Liver (tissue), 9 donors: ENCODE measurements around the gene HES5. TPM values are rescaled to one million over a fixed set of nuclear protein-coding genes. Genes with fewer than 3 reads are reported as not detected.

Source experiments
- DNase-seq: peaks from one replicate; pipeline ENCODE4 v3.0.0-alpha.2; 2017; ENCODE audit warnings: low spot score
- H3K27ac ChIP-seq, 2 donors: one replicate each; pipeline ENCODE4 v1.7.0; 2013; ENCODE audit warnings: inconsistent platforms in 2 of 2, low read length in 2 of 2, control low read depth in 1 of 2, low read depth in 1 of 2, mild to moderate bottlenecking in 1 of 2
- H3K27me3 ChIP-seq, 4 donors: one replicate each; pipeline versions ENCODE4 v1.6.1 to v1.7.0; 2013; ENCODE audit warnings: low read length in 3 of 4, inconsistent platforms in 1 of 4, mild to moderate bottlenecking in 1 of 4, moderate library complexity in 1 of 4; ENCODE audit not compliant: control insufficient read depth in 4 of 4, insufficient read depth in 4 of 4
- H3K36me3 ChIP-seq, 4 donors: one replicate each; pipeline versions ENCODE4 v1.6.1 to v1.7.0; 2013; ENCODE audit warnings: low read length in 3 of 4, mild to moderate bottlenecking in 3 of 4, low read depth in 1 of 4, moderate library complexity in 1 of 4; ENCODE audit not compliant: control insufficient read depth in 4 of 4, insufficient read depth in 3 of 4
- H3K4me1 ChIP-seq, 4 donors: one replicate each; pipeline versions ENCODE4 v1.6.1 to v1.7.0; 2013; ENCODE audit warnings: low read length in 3 of 4, mild to moderate bottlenecking in 3 of 4, moderate library complexity in 1 of 4; ENCODE audit not compliant: control insufficient read depth in 4 of 4, insufficient read depth in 4 of 4
- H3K4me3 ChIP-seq, 3 donors: one replicate each; pipeline versions ENCODE4 v1.6.1 to v1.7.0; 2013; ENCODE audit warnings: low read length in 3 of 3, control low read depth in 1 of 3, low read depth in 1 of 3, mild to moderate bottlenecking in 1 of 3
- H3K9ac ChIP-seq, 2 donors: one replicate each; pipeline ENCODE4 v1.7.0; 2013; ENCODE audit warnings: low read length in 2 of 2, mild to moderate bottlenecking in 2 of 2, moderate library complexity in 2 of 2, control low read depth in 1 of 2, low read depth in 1 of 2
- H3K9me3 ChIP-seq, 4 donors: one replicate each; pipeline versions ENCODE4 v1.6.1 to v1.7.0; 2013; ENCODE audit warnings: low read length in 3 of 4; ENCODE audit not compliant: control insufficient read depth in 4 of 4
- EGR1 ChIP-seq, 2 donors: IDR thresholded peaks; 2 replicates each; pipeline ENCODE4 v1.6.1; 2016 to 2018; ENCODE audit warnings: antibody characterized with exemption in 2 of 2, low read depth in 2 of 2
- FOXA1 ChIP-seq: IDR thresholded peaks from 2 replicates; pipeline ENCODE4 v1.6.1; 2016; ENCODE audit warnings: antibody characterized with exemption
- FOXA2 ChIP-seq: IDR thresholded peaks from 2 replicates; pipeline ENCODE4 v1.6.1; 2016; ENCODE audit warnings: antibody characterized with exemption
- GABPA ChIP-seq, 2 donors: IDR thresholded peaks in 1 of 2; conservative IDR thresholded peaks in 1 of 2; 2 replicates each; pipeline ENCODE4 v1.6.1; 2016; ENCODE audit warnings: antibody characterized with exemption in 2 of 2, mild to moderate bottlenecking in 1 of 2, moderate library complexity in 1 of 2
- HNF4A ChIP-seq, 2 donors: conservative IDR thresholded peaks; 2 replicates each; pipeline ENCODE4 v1.6.1; 2016; ENCODE audit warnings: antibody characterized with exemption in 2 of 2, mild to moderate bottlenecking in 2 of 2
- HNF4G ChIP-seq: IDR thresholded peaks from 2 replicates; pipeline ENCODE4 v1.6.1; 2016; ENCODE audit warnings: antibody characterized with exemption
- JUND ChIP-seq, 2 donors: IDR thresholded peaks; 2 replicates each; pipeline ENCODE4 v1.6.1; 2016; ENCODE audit warnings: antibody characterized with exemption in 2 of 2
- MAX ChIP-seq: IDR thresholded peaks from 2 replicates; pipeline ENCODE4 v1.6.1; 2016; ENCODE audit warnings: antibody characterized with exemption
- NR2F2 ChIP-seq: IDR thresholded peaks from 2 replicates; pipeline ENCODE4 v1.6.1; 2016; ENCODE audit warnings: antibody characterized with exemption
- RAD21 ChIP-seq, 2 donors: IDR thresholded peaks; 2 replicates each; pipeline ENCODE4 v1.6.1; 2016; ENCODE audit warnings: antibody characterized with exemption in 2 of 2, mild to moderate bottlenecking in 2 of 2
- REST ChIP-seq: IDR thresholded peaks from 2 replicates; pipeline ENCODE4 v1.6.1; 2016; ENCODE audit warnings: antibody characterized with exemption, mild to moderate bottlenecking
- RXRA ChIP-seq, 2 donors: IDR thresholded peaks; 2 replicates each; pipeline ENCODE4 v1.6.1; 2017 to 2018; ENCODE audit warnings: antibody characterized with exemption in 2 of 2, mild to moderate bottlenecking in 1 of 2
- SP1 ChIP-seq: IDR thresholded peaks from 2 replicates; pipeline ENCODE4 v1.6.1; 2018; ENCODE audit warnings: antibody characterized with exemption, mild to moderate bottlenecking
- TAF1 ChIP-seq: conservative IDR thresholded peaks from 2 replicates; pipeline ENCODE4 v1.6.1; 2016; ENCODE audit warnings: antibody characterized with exemption, mild to moderate bottlenecking
- YY1 ChIP-seq: IDR thresholded peaks from 2 replicates; pipeline ENCODE4 v1.6.1; 2016; ENCODE audit warnings: antibody characterized with exemption, mild to moderate bottlenecking
- WGBS: extraction: QIAGEN DNeasy Blood & Tissue Kit; methylation state at CpG from one replicate; pipeline ENCODE4 v1.1.7; 2013; 5-methylcytosine and 5-hydroxymethylcytosine counted together
- polyA plus RNA-seq, 2 donors: library from polyadenylated mRNA; stranded (reverse) in 1 of 2; unstranded in 1 of 2; fragments of 200-250 nt in 1 of 2; fragments of >200 nt in 1 of 2; fragmentation: Nextera tagmentation in 1 of 2; extraction: Ambion mirVana in 1 of 2; gene quantifications; one replicate each; pipeline versions ENCODE4 v1.2.1 to v1.2.3, GENCODE V29; 2013 to 2015
- total RNA-seq, 2 donors: library from RNA; depleted of rRNA; stranded (reverse); fragments of >200 nt; gene quantifications; one replicate each; pipeline ENCODE4 v1.2.3, GENCODE V29; 2014
- TF ChIP-seq, protein P1 (sequence below): IDR thresholded peaks from 2 replicates; pipeline ENCODE4 v1.6.1; 2016; ENCODE audit warnings: antibody characterized with exemption
- TF ChIP-seq, protein P2 (sequence below): fragments of 150-350 bp; IDR thresholded peaks from 2 replicates; pipeline ENCODE4 v1.5.1; 2017; ENCODE audit warnings: improper control_type of control experiment, low read depth, low read length; ENCODE audit not compliant: missing input control
- TF ChIP-seq, protein P3 (sequence below): IDR thresholded peaks from 2 replicates; pipeline ENCODE4 v1.6.1; 2016; ENCODE audit warnings: antibody characterized with exemption
- donor health status: healthy.
- donor health status: healthy.
- donor health status: healthy.
- donor health status: healthy.
- donor health status: healthy.

Gene HES5
- total and polyA plus RNA-seq, 4 donors = 0.08 to 0.93 TPM; not detected in 2

GRCh38 chr1:2534315-2534686 is 4.2 kb upstream of the HES5 start (continued):
- TF ChIP-seq HNF4G (no peak), GABPA (IDR thresholded peaks at IDR 0.05 in 1 of 2, conservative IDR thresholded peaks at IDR 0.05 in 1 of 2) (no peak)
- TF ChIP-seq, protein P1, sequence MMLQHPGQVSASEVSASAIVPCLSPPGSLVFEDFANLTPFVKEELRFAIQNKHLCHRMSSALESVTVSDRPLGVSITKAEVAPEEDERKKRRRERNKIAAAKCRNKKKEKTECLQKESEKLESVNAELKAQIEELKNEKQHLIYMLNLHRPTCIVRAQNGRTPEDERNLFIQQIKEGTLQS = no peak

GRCh38 chr1:2533365-2533764 is 3.3 kb upstream of the HES5 start:
- Histone ChIP-seq H3K27me3 (no peaks in the 10 kb centered on the region), H3K4me1 (peaks cover 12 to 37% (median 24%) of the 10 kb centered on the region in 4 donors)
- DNase-seq = no peak

More at GRCh38 chr1:2533365-2533764, 3.3 kb upstream of the HES5 start:
- H3K9ac ChIP-seq = no peak overlapping the region
- WGBS = 84% methylated on average over 11 of the region's 11 CpGs
- no peaks in the 10 kb centered on the region for H3K36me3 ChIP-seq
- no peak overlapping the region for H3K4me3 ChIP-seq
- TF ChIP-seq FOXA1 = no peak
- no peak for TF ChIP-seq GABPA (IDR thresholded peaks at IDR 0.05 in 1 of 2, conservative IDR thresholded peaks at IDR 0.05 in 1 of 2)
- TF ChIP-seq TAF1 = no peak
- no peak for TF ChIP-seq YY1
- TF ChIP-seq REST = no peak
- TF ChIP-seq, protein P2, sequence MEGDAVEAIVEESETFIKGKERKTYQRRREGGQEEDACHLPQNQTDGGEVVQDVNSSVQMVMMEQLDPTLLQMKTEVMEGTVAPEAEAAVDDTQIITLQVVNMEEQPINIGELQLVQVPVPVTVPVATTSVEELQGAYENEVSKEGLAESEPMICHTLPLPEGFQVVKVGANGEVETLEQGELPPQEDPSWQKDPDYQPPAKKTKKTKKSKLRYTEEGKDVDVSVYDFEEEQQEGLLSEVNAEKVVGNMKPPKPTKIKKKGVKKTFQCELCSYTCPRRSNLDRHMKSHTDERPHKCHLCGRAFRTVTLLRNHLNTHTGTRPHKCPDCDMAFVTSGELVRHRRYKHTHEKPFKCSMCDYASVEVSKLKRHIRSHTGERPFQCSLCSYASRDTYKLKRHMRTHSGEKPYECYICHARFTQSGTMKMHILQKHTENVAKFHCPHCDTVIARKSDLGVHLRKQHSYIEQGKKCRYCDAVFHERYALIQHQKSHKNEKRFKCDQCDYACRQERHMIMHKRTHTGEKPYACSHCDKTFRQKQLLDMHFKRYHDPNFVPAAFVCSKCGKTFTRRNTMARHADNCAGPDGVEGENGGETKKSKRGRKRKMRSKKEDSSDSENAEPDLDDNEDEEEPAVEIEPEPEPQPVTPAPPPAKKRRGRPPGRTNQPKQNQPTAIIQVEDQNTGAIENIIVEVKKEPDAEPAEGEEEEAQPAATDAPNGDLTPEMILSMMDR = no peak
- TF ChIP-seq JUND (IDR thresholded peaks at IDR 0.05) = no peak
- no peak for TF ChIP-seq EGR1 (IDR thresholded peaks at IDR 0.05; ENCODE audit: low read depth in 2 of 2)
- TF ChIP-seq HNF4G = no peak
- no peak for TF ChIP-seq RAD21 (IDR thresholded peaks at IDR 0.05)
- no peak for TF ChIP-seq HNF4A (conservative IDR thresholded peaks at IDR 0.05)
- TF ChIP-seq FOXA2 = no peak
- TF ChIP-seq RXRA (IDR thresholded peaks at IDR 0.05) = no peak
- TF ChIP-seq MAX = no peak
- no peak for TF ChIP-seq NR2F2
- TF ChIP-seq, protein P1 = no peak
- TF ChIP-seq, protein P3, sequence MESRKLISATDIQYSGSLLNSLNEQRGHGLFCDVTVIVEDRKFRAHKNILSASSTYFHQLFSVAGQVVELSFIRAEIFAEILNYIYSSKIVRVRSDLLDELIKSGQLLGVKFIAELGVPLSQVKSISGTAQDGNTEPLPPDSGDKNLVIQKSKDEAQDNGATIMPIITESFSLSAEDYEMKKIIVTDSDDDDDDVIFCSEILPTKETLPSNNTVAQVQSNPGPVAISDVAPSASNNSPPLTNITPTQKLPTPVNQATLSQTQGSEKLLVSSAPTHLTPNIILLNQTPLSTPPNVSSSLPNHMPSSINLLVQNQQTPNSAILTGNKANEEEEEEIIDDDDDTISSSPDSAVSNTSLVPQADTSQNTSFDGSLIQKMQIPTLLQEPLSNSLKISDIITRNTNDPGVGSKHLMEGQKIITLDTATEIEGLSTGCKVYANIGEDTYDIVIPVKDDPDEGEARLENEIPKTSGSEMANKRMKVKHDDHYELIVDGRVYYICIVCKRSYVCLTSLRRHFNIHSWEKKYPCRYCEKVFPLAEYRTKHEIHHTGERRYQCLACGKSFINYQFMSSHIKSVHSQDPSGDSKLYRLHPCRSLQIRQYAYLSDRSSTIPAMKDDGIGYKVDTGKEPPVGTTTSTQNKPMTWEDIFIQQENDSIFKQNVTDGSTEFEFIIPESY = no peak
- no peak for TF ChIP-seq SP1
- no peak overlapping the region for H3K27ac ChIP-seq
- H3K9me3 ChIP-seq = no peaks in the 10 kb centered on the region
